Measurements from ENCODE around the gene TMEM263. TPM values are rescaled to one million over a fixed set of nuclear protein-coding genes. Genes with fewer than 3 reads are reported as not detected.
A peak's percentile ranks its signal among the peaks of the same experiment; 100 is the strongest.

Gene TMEM263
- total RNA-seq, 1 experiment from 2014 or later = 35.0 TPM

DNA sequence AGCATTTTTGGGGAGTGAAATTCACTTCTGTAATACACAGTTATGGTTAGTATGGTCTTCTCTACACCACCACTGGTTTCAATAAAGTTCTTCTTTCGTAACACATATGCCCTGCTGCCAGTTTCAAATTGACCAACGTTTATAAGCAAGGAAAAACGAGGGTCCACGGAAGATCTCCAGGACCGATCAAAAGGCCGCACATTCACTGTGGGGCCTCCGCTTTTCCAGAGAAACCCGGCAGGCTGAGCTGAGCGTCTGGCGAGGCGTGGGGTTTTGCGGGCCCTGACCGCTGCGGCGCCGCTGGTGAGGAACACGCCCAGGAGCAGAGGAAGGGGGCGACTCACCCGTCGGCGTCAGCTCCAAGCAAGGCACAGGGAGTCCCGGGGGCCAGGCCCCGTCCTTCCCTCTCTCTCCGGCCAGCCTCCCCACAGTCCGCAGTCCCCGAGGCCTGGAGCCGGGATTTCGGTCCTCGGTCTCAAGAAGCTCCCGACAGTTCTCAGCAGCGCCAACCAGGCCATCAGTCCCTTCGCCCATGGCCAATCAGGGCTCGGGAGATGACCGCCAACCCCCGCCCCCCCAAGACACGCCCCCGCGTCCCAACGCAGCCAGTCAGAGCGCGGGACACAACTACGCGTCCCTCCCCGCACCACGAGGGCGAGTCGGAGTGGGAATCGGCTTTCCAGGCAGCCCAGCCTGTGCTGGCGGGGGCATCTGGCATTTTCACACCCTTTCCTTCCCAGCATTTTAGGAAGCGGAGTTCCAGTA, 31.1 kb downstream of the TMEM263 start, which contains the start of gene MTERF2:
Gene MTERF2 (minus strand): TSS at position 522 of the 765 bp plus-strand sequence. CDS start 8,432 bp downstream, outside the sequence.
- H3K4me1 ChIP-seq (ENCODE audit: control insufficient read depth, insufficient read depth, low read length) = peaks cover 18% of the 10 kb centered on the region
- TF ChIP-seq REST (IDR thresholded peaks at IDR 0.05; ENCODE audit: insufficient read depth in 1 of 2, low read depth in 2 of 2, low read length in 1 of 2) = no peak
- peak; percentile 67; the same call in 1 of the 2 replicates for TF ChIP-seq SIN3A (IDR thresholded peaks at IDR 0.05; ENCODE audit: borderline replicate concordance, insufficient read depth, low read depth, low read length)
- no peak for TF ChIP-seq TCF7L2 (IDR thresholded peaks at IDR 0.05; ENCODE audit: low read depth, low read length)
- no peak for TF ChIP-seq CTCF (IDR thresholded peaks at IDR 0.05)
- peak; percentile 73 for TF ChIP-seq POLR2AphosphoS5 (IDR thresholded peaks at IDR 0.05; ENCODE audit: low read depth, low read length)
- intact Hi-C loops (cut with micrococcal nuclease; ENCODE audit: unreplicated experiment) (no loop called here), in situ Hi-C loops (cut with HindIII; ENCODE audit: low pct_unique_long_range_greater_than_20kb, low sequenced_read_pairs) (no loop called here)
- ChIA-PET POLR2A (interaction anchor here (1.0 to 1.6 kb wide), 2 partner anchors 8 to 30 kb away, joined by 4 to 8 read pairs; no protein-coding TSS in a partner anchor), CTCF (interaction anchor here (0.6 kb wide), 1 partner anchor 689 kb away, joined by 3 read pairs; no protein-coding TSS in a partner anchor)
- TSS peak; percentile 53 for BruUV-seq (replicated peaks)
- ATAC-seq (peak; percentile 99), DNase-seq (ENCODE audit: low read depth, low spot score) (peak; percentile 32)
- H3K27me3 ChIP-seq (ENCODE audit: control insufficient read depth, insufficient read depth, low read length) = no peaks in the 10 kb centered on the region
- peak within 1 kb of the TSS; percentile 56 to 93 for H3K4me3 ChIP-seq (ENCODE audit: low read depth in 2 of 2, low read length in 2 of 2)
- H3K27ac ChIP-seq (ENCODE audit: low read length) = peak within 1 kb of the TSS; percentile 75
- no peaks in the 10 kb centered on the region for H3K9me3 ChIP-seq (ENCODE audit: control insufficient read depth, insufficient read depth, low read depth, low read length)
- no peaks in the 10 kb centered on the region; the same call in 1 of the 2 replicates for H3K36me3 ChIP-seq (ENCODE audit: control insufficient read depth, insufficient read depth, low read length)

- POLR2A ChIA-PET = interaction anchor here (1.0 to 1.6 kb wide), 2 partner anchors 9 to 31 kb away, joined by 4 to 8 read pairs; no protein-coding TSS in a partner anchor
These were observed 32.1 kb downstream of the TMEM263 start for GRCh38 chr12:106987846-106988245.

More at GRCh38 chr12:106987846-106988245, 32.1 kb downstream of the TMEM263 start:
- Histone ChIP-seq H3K36me3 (ENCODE audit: control insufficient read depth, insufficient read depth, low read length) (no peaks in the 10 kb centered on the region; the same call in 1 of the 2 replicates), H3K4me1 (ENCODE audit: control insufficient read depth, insufficient read depth, low read length) (peaks cover 18% of the 10 kb centered on the region), H3K27me3 (ENCODE audit: control insufficient read depth, insufficient read depth, low read length) (no peaks in the 10 kb centered on the region), H3K9me3 (ENCODE audit: control insufficient read depth, insufficient read depth, low read depth, low read length) (no peaks in the 10 kb centered on the region), H3K4me3 (ENCODE audit: low read depth in 2 of 2, low read length in 2 of 2) (peak overlapping the region in 1 of 2 experiments; percentile 93; a peak in 2 of 4 replicates), H3K27ac (ENCODE audit: low read length) (peak overlapping the region; percentile 44)
- ATAC-seq = no peak
- no peak for DNase-seq (ENCODE audit: low read depth, low spot score)
- TF ChIP-seq TCF7L2 (IDR thresholded peaks at IDR 0.05; ENCODE audit: low read depth, low read length) (no peak), SIN3A (IDR thresholded peaks at IDR 0.05; ENCODE audit: borderline replicate concordance, insufficient read depth, low read depth, low read length) (no peak), POLR2AphosphoS5 (IDR thresholded peaks at IDR 0.05; ENCODE audit: low read depth, low read length) (no peak), CTCF (IDR thresholded peaks at IDR 0.05) (no peak), REST (IDR thresholded peaks at IDR 0.05; ENCODE audit: insufficient read depth in 1 of 2, low read depth in 2 of 2, low read length in 1 of 2) (no peak)
- intact Hi-C loops (cut with micrococcal nuclease; ENCODE audit: unreplicated experiment) = no loop called here
- in situ Hi-C loops (cut with HindIII; ENCODE audit: low pct_unique_long_range_greater_than_20kb, low sequenced_read_pairs) = no loop called here
- CTCF ChIA-PET = no interaction called here
- no TSS peak for BruUV-seq (replicated peaks)
